Calu3 (cell line): ENCODE results near the gene GUCY1A2. TPM values are rescaled to one million over a fixed set of nuclear protein-coding genes. Genes with fewer than 3 reads are reported as not detected.
A peak's percentile ranks its signal among the peaks of the same experiment; 100 is the strongest.

ENCODE experiments used
- BruUV-seq: library from RNA; stranded (reverse); fragments of 400-500 nt; replicated peaks from 2 replicates; lab custom pipeline; 2021; lab: Mats Ljungman, UMichigan
- CTCF ChIA-PET: fragments of 300-600 bp; sonication (Branson Sonifier 250); formaldehyde crosslinking; loops from one replicate; lab custom pipeline; 2022; ENCODE audit warnings: antibody characterized with exemption; lab: Charles Lee
- DNase-seq: peaks from one replicate; pipeline ENCODE4 v3.0.0; 2022
- H3K27ac Mint-ChIP-seq: one replicate; pipeline ENCODE4 v1.8.0; 2022; ENCODE audit warnings: mixed read lengths; ENCODE audit not compliant: unreplicated experiment
- H3K27me3 Mint-ChIP-seq: one replicate; pipeline ENCODE4 v1.8.0; 2022; ENCODE audit warnings: mixed read lengths; ENCODE audit not compliant: unreplicated experiment
- H3K36me3 Mint-ChIP-seq: one replicate; pipeline ENCODE4 v1.8.0; 2022; ENCODE audit warnings: mild to moderate bottlenecking, moderate library complexity, mixed read lengths; ENCODE audit not compliant: insufficient read depth, unreplicated experiment
- H3K4me1 Mint-ChIP-seq: one replicate; pipeline ENCODE4 v1.8.0; 2022; ENCODE audit warnings: mild to moderate bottlenecking, low read depth, mixed read lengths; ENCODE audit not compliant: unreplicated experiment
- H3K4me3 Mint-ChIP-seq: one replicate; pipeline ENCODE4 v1.8.0; 2022; ENCODE audit warnings: mild to moderate bottlenecking, low read depth, moderate library complexity, mixed read lengths; ENCODE audit not compliant: unreplicated experiment
- H3K9me3 Mint-ChIP-seq: one replicate; pipeline ENCODE4 v1.8.0; 2022; ENCODE audit warnings: low read depth, mixed read lengths; ENCODE audit not compliant: unreplicated experiment
- CTCF ChIP-seq: fragments of 200-600 bp; IDR thresholded peaks from one replicate; pipeline ENCODE4 v1.8.0; 2022; ENCODE audit warnings: antibody characterized with exemption; ENCODE audit not compliant: unreplicated experiment
- intact Hi-C: fragments of 100-400 bp; cut with micrococcal nuclease; formaldehyde crosslinking; loops from one replicate; pipeline ENCODE4 v1.10.0; 2022; ENCODE audit not compliant: unreplicated experiment
- total RNA-seq: library from RNA; stranded (reverse); gene quantifications from 2 replicates; pipeline ENCODE4 v1.2.3, GENCODE V29; 2022

Gene GUCY1A2
- total RNA-seq, 1 experiment from 2014 or later, result not detected

GRCh38 chr11:106706355-106706754 lies 311.9 kb downstream of the GUCY1A2 start:
- H3K9me3 Mint-ChIP-seq, result peaks cover 4% of the 10 kb centered on the region
- no peaks in the 10 kb centered on the region for H3K4me1 Mint-ChIP-seq
- H3K36me3 Mint-ChIP-seq, result no peaks in the 10 kb centered on the region
- no peak for DNase-seq
- CTCF ChIA-PET, result no interaction called here
- peak overlapping the region; percentile 54 for H3K27ac Mint-ChIP-seq
- BruUV-seq, result no TSS peak
- TF ChIP-seq CTCF, result no peak
- H3K27me3 Mint-ChIP-seq, result no peaks in the 10 kb centered on the region
- intact Hi-C loops, result no loop called here
- no peak overlapping the region for H3K4me3 Mint-ChIP-seq

GRCh38 chr11:106702805-106703204 lies 315.5 kb downstream of the GUCY1A2 start:
- H3K4me1 Mint-ChIP-seq, result no peaks in the 10 kb centered on the region
- H3K27ac Mint-ChIP-seq, result no peak overlapping the region
- intact Hi-C loops, result no loop called here
- H3K4me3 Mint-ChIP-seq, result no peak overlapping the region
- peaks cover 4% of the 10 kb centered on the region for H3K9me3 Mint-ChIP-seq
- BruUV-seq, result no TSS peak
- no peak for TF ChIP-seq CTCF
- no peaks in the 10 kb centered on the region for H3K27me3 Mint-ChIP-seq
- no peak for DNase-seq
- CTCF ChIA-PET, result no interaction called here
- no peaks in the 10 kb centered on the region for H3K36me3 Mint-ChIP-seq

GRCh38 chr11:106697058-106697457 lies 321.2 kb downstream of the GUCY1A2 start:
- no peak for TF ChIP-seq CTCF
- CTCF ChIA-PET, result no interaction called here
- no peaks in the 10 kb centered on the region for H3K4me1 Mint-ChIP-seq
- H3K4me3 Mint-ChIP-seq, result no peak overlapping the region
- no TSS peak for BruUV-seq
- H3K27me3 Mint-ChIP-seq, result no peaks in the 10 kb centered on the region
- intact Hi-C loops, result no loop called here
- no peaks in the 10 kb centered on the region for H3K36me3 Mint-ChIP-seq
- no peak overlapping the region for H3K27ac Mint-ChIP-seq
- H3K9me3 Mint-ChIP-seq, result no peaks in the 10 kb centered on the region
- no peak for DNase-seq

GRCh38 chr11:106695506-106695905 lies 322.8 kb downstream of the GUCY1A2 start:
- no peaks in the 10 kb centered on the region for H3K9me3 Mint-ChIP-seq
- TF ChIP-seq CTCF, result no peak
- no peak for DNase-seq
- BruUV-seq, result no TSS peak
- H3K27ac Mint-ChIP-seq, result no peak overlapping the region
- H3K4me3 Mint-ChIP-seq, result no peak overlapping the region
- CTCF ChIA-PET, result no interaction called here
- H3K36me3 Mint-ChIP-seq, result no peaks in the 10 kb centered on the region
- no peaks in the 10 kb centered on the region for H3K4me1 Mint-ChIP-seq
- no peaks in the 10 kb centered on the region for H3K27me3 Mint-ChIP-seq
- intact Hi-C loops, result no loop called here
